ENCODE data around the gene UBQLN3.

DNA sequence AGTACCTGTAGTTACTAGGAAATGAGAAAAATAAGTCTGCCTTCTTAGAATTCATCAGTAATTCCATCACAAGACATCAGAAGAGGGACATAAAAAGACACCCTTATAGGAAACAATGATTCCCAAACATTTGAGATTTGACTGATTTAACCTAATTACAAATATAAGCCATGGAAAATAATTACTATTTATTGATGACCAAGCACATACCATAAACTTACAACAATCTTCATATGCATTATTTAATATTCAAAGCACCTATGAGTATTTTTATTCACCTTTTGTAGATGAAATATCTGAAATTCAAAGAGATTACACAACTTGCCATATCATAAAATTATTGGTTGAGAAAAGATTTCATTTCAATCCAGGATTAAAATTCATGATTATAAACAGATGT, 35.8 kb downstream of the UBQLN3 start:
- no peak for TF ChIP-seq GATA1 (IDR thresholded peaks at IDR 0.05; ENCODE audit: low read depth, low read length)
- no peak for TF ChIP-seq POLR2A (IDR thresholded peaks at IDR 0.05; ENCODE audit: low read length)
